HuH-7.5 (cell line): ENCODE data around the gene PARD6A.

Source experiments
- DNase-seq: peaks from one replicate; pipeline ENCODE4 v3.0.0; 2011; ENCODE audit warnings: low spot score

PARD6A gene

DNA sequence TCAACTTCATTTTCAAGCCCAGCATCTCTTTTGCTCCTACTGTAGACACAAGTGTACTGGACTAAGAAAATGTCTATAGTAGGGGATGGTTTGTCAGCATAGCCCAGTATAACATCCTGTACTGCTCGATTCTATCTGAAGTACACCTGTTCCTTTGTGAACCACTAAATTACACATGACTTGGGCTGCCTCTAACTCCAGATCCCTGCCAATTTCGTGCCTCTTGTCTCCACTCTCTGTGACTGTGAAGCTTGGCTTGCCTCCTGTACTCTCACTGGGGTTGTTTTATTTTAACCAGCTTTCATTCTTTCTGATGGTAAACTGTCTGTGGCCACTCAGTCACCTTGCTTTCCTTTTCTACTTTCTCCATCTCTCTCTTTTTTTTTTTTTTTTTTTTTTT, 33.9 kb downstream of the PARD6A start:
- DNase-seq: no peak

DNA sequence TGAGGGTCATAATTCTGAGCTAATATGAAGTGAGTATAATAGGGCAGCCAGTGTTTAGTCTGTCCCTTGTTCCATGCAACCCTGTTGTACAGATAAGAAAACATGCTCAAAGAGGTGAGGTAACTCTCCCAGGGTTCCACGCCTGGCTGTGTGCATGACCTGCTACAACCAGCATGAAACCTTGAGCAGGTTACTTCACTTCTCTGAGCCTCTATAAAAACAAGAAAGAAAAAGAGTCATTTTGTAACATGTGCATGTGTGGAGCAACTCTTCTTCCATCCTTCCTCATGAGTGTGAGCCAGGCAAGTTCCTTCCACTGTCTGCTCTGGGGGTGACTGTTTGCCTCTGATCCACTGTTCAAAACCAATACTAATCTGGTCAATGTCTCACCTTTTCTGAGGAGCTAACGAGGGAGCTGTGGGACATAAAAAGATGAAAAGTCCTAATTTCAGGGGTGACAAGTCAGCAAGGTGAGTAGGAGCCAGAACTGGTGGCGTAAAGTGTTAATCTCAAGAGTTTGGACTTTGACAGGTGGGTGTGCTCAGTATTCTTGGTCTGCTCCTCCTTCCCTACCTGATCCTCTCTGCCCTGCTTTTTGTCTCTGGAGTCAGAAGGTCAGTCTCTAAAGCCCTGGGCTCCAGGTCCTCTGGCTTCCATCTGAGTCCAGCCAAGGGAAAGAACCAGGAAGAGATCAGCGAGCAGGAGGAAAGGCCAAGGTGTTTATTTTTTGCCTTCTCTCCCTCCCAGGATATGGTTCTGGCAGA, 36.8 kb downstream of the PARD6A start:
- no peak for DNase-seq

DNA sequence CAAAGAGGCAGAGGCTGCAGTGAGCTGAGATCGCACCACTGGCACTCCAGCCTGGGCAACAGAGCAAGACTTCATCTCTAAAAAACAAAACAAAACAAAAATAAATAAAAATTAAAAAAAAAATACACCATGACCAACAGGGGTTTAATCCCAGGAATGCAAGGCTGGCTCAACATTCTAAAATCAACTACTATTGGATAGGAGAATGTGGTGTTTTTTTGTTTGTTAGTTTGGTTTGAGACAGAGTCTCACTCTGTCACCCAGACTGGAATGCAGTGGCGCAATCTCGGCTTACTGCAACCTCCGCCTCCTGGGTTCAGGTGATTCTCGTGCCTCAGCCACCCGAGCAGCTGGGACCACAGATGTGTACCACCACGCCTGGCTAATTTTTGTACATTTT, 38.5 kb downstream of the PARD6A start:
- DNase-seq: no peak

DNA sequence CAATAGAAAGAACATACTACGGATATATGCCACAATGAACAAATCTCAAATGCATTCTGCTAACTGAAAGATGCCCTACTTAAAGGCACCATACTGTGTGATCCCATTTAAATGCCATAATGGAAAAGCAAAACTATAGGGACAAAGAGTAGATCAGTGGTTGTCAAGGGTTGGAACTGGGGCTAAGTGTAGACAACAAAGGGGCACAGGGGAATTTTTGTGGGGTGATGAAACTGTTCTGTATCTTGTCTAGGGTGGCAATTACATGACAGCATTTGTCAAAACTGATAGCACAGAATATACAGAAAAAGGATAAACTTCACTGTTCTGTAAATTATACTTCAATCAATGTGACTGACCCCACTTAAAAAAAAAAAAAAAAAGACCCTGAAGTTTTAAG, 40.7 kb downstream of the PARD6A start:
- no peak for DNase-seq

DNA sequence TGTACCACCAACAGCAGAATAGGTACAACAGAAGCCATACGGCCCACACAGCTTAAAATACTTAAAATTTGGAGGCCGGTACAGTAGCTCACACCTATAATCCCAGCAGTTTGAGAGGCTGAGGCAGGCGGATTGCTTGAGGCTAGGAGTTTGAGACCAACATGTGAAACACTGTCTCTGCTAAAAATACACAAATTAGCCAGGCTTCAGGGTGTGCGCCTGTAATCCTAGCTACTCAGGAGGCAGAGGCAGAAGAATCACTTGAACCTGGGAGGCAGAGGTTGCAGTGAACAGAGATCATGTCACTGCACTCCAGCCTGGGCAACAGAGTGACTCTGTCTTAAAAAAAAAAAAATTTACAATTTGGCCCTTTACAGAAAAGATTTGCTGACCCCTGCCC, 41.4 kb downstream of the PARD6A start:
- DNase-seq: no peak

DNA sequence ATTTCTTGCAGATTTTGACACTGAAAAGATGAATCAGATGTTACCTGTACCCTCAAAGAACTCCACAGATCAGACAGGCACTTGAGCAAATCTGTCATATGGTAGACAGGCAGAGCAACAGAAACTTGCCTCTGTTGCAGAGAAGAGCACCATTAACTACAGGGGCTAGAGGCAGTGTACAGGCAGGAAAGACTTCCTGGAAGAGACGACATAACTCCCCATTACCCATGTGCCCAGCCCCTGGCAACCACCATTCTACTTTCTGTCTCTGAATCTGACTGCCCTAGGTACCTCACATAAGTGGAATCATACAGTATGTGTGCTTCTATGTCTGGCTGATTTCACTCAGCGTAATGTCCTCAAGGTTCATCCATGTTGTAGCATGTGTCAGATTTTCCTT, 42.9 kb downstream of the PARD6A start:
- DNase-seq: no peak

DNA sequence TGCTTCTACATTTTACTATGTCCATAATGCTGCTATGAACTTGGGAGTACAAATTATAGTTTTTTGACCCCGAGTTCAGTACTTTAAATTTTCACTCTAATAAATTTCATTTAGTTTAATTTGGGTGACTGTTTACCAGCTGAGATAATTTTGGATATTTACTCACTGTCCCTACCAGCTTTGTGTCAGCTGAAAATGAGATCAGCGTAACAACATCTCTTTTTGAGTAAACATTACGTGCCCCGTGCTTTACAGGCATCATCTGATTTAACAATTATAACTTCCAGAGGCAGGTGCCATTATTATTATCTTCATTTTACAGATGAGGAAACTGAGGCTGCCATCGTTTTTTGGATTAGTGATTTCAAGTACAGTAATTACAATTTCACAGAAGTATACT, 43.4 kb downstream of the PARD6A start:
- no peak for DNase-seq

DNA sequence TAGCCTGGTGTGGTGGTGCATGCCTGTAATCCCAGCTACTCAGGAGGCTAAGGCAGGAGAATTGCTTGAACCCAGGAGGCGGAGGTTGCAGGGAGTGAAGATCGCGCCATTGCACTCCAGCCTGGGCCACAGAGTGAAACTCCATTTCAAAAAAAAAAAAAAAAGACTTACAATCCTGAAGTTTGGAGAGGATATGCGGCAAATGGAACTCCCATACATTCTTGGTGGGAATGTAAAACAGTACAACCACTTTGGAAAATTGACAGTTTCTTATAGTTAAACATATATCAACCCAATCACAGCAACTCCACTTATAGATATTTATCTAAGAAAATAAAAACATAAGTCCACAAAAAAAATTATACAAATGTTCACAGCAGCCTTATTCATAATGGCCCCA, 46.5 kb downstream of the PARD6A start:
- no peak for DNase-seq

DNA sequence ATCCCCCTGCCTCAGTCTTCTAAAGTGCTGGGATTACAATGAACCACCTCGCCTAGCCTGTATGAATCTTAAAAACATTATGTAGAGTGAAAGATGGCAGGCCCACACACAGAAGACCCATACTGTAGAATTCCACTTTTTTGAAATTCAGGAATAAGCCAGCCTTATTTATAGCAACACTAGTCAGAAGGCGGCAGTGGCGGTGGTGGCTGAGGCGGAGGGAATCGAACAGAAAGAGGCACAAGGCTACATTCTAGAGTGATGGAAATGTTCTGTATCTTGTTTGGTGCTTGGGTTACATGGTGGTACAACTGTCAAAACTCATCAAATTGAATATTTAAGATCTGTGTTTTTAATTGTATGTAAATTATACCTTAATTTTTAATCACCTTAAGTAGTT, 47.0 kb downstream of the PARD6A start:
- DNase-seq: no peak

DNA sequence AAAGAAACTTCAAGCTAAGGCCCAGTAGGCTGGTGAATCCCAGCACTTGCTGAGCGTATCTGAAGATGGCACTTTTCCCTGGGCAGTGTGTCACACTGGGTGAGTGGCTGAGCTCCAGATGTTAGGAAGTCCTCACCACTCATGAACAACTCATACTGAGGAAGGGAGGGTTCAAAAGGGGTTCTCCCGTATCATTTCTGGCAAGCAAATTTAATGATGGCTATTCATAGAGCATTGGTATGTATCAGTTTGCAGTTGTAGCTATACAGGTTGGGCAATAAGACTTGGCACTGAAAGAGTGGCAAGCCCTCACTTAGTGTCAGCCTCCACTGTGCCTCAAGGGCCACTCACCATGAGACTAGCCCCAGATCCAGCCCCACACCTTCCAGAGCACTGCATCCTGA, 47.6 kb downstream of the PARD6A start:
- DNase-seq: no peak

DNA sequence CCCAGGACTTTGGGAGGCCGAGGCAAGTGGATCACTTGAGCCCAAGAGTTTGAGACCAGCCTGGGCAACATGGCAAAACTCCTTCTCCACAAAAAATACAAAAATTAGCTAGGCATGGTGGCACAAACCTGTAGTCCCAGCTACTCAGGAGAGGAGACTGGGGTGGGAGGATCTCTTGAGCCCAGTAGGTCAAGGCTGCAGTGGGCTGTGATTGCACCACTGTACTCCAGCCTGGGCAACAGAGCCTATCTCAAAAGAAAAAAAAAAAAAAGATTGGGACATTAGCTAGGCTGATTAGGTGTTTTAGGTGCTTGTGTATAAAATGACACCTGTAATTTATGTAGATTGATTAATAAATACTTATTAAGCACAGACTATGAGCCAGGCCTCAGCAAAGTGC, 48.3 kb downstream of the PARD6A start:
- no peak for DNase-seq

DNA sequence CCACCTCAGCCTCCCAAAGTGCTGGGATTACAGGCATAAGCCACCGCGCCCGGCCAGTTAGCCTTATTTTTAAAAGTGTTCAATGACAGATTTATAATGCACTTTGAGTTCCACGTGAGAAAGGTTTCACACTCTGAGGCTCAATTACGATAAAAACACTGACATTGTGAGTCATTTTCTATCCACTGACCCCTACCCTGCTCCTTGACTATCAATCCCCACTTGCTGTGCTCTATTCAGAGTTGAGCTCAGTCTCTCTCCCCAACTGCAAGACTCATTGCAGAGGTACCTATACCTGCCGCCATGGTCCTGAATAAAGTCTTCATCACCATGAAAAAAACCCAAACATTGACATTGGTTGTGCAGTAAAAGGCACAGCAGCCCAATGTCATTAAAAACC, 49.8 kb downstream of the PARD6A start:
- no peak for DNase-seq
